ENCODE data around the gene HLA-DPA1.

- TF ChIP-seq, protein P1, sequence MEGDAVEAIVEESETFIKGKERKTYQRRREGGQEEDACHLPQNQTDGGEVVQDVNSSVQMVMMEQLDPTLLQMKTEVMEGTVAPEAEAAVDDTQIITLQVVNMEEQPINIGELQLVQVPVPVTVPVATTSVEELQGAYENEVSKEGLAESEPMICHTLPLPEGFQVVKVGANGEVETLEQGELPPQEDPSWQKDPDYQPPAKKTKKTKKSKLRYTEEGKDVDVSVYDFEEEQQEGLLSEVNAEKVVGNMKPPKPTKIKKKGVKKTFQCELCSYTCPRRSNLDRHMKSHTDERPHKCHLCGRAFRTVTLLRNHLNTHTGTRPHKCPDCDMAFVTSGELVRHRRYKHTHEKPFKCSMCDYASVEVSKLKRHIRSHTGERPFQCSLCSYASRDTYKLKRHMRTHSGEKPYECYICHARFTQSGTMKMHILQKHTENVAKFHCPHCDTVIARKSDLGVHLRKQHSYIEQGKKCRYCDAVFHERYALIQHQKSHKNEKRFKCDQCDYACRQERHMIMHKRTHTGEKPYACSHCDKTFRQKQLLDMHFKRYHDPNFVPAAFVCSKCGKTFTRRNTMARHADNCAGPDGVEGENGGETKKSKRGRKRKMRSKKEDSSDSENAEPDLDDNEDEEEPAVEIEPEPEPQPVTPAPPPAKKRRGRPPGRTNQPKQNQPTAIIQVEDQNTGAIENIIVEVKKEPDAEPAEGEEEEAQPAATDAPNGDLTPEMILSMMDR (conservative IDR thresholded peaks at IDR 0.05 in 1 of 2, IDR thresholded peaks at IDR 0.05 in 1 of 2; ENCODE audit: extremely low read depth in 1 of 2, insufficient read depth in 1 of 2, low read depth in 1 of 2, low read length in 2 of 2) = no peak
- no peak for TF ChIP-seq EZH2 (IDR thresholded peaks at IDR 0.05; ENCODE audit: borderline replicate concordance, low read length)
Observed at GRCh38 chr6:33075568-33076405, 2.3 kb upstream of the HLA-DPA1 start, which contains the start of gene HLA-DPB1.

Data from mammary epithelial cell (primary cell).